ENCODE data around the gene TRERF1.

Gene TRERF1

DNA sequence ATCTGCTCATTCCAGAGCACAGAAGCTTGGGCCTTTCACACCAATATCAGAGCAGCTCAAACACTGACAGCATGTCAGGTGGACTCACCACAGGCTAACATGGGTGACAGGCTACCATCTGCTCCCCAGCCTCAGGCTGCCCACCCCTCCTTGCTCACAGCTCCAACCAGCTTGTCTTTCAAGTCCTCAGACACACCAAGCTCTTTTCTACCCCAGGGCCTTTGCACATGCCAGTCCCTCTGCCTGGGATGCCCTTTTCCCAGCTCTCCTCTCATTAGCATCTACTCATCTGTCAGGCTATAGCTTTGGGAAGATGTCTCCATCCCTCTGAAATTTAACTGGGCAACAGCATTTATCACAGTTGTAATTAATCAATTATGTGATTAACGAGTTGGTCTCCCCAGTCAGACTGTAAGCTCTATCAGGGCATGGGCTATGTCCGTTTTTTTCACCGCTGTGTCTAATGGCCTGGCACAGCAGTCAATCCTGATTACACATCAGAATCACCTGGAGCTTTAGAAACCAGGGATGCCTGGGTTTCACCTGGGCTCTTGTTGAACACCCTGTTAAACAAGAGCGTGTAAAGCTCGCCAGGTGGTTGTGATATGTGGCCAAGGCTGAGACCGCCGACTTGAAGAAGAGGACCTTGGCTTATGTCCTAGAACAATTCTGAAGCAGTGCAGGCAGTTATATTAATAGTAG is 145.1 kb downstream of the TRERF1 start:
- H3K4me3 ChIP-seq = no peak overlapping the region
- no peak overlapping the region for H3K27ac ChIP-seq
- no peak overlapping the region for H3K9ac ChIP-seq (ENCODE audit: insufficient read length)
- H3K9me3 ChIP-seq (ENCODE audit: low read depth, low read length) = no peaks in the 10 kb centered on the region
- no peak for DNase-seq (ENCODE audit: low read depth, low spot score)
- H3K36me3 ChIP-seq (ENCODE audit: insufficient read depth, low read length) = no peaks in the 10 kb centered on the region
- TF ChIP-seq EZH2 (IDR thresholded peaks at IDR 0.05) = no peak
- no peak for TF ChIP-seq FOXP2 (optimal IDR thresholded peaks at IDR 0.05; ENCODE audit: control extremely low read depth, extremely low read length, insufficient read depth)
- no peak for TF ChIP-seq POLR2AphosphoS5 (IDR thresholded peaks at IDR 0.05; ENCODE audit: borderline replicate concordance, low read depth, low read length)

DNA sequence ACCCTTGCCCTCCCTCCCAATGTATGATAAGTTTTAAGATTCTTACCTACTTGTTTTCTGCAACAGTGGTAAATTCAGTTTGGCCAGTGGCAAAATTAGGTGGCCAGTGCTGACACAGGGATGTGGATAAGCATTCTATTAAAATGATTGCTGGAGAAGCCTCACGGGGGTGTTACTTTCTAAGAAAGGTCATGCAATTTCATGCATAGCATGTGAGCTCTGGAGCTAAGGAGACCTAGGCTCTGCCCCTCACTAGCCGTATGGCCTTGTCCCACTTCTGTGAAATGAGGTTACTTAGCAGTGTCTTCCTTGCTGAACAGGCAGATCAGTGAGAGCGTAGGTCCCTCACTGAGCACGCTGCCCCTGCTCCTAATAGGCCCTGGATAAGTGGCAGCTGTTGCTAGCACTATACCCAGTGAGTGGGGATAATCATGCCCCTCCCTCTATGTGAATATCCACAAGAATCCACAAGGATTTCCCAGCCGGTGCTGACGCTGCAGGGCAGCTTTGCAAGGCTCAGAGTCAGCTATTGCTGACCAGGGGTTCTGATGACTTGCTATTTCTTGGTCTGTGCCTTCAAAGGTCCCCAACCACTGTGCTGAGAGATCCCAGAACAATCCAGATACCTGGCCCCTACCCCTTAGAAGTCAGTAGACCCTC is 147.5 kb downstream of the TRERF1 start:
- no peak overlapping the region for H3K27ac ChIP-seq
- TF ChIP-seq POLR2AphosphoS5 (IDR thresholded peaks at IDR 0.05; ENCODE audit: borderline replicate concordance, low read depth, low read length) (no peak), FOXP2 (optimal IDR thresholded peaks at IDR 0.05; ENCODE audit: control extremely low read depth, extremely low read length, insufficient read depth) (no peak), EZH2 (IDR thresholded peaks at IDR 0.05) (no peak)
- DNase-seq (ENCODE audit: low read depth, low spot score) = no peak
- H3K9me3 ChIP-seq (ENCODE audit: low read depth, low read length) = no peaks in the 10 kb centered on the region
- no peak overlapping the region for H3K4me3 ChIP-seq
- no peaks in the 10 kb centered on the region; the same call in 1 of the 2 replicates for H3K36me3 ChIP-seq (ENCODE audit: insufficient read depth, low read length)
- H3K9ac ChIP-seq (ENCODE audit: insufficient read length) = no peak overlapping the region

DNA sequence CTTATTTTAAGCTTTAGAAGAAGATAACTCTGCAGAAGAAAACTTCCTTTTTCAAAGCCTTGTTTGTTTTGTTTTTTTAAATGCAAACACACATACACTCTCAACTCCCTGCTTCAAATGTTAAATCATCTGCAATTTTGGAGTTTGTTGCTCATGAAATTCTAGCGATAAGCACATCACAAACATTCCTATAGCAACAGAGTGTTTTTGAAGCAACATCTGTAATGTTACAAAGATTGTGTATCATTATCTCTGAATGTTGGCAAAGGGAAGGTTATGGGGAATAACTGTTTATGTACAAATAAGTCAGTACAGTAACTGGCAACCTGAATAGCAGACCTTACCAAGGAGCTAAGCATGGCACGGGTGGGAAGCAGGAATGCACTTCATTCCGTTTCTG is 149.3 kb downstream of the TRERF1 start:
- Histone ChIP-seq H3K27ac (no peak overlapping the region), H3K9ac (ENCODE audit: insufficient read length) (no peak overlapping the region), H3K9me3 (ENCODE audit: low read depth, low read length) (no peaks in the 10 kb centered on the region), H3K36me3 (ENCODE audit: insufficient read depth, low read length) (no peaks in the 10 kb centered on the region; the same call in 1 of the 2 replicates), H3K4me3 (no peak overlapping the region)
- no peak for DNase-seq (ENCODE audit: low read depth, low spot score)
- TF ChIP-seq POLR2AphosphoS5 (IDR thresholded peaks at IDR 0.05; ENCODE audit: borderline replicate concordance, low read depth, low read length) = no peak
- no peak for TF ChIP-seq FOXP2 (optimal IDR thresholded peaks at IDR 0.05; ENCODE audit: control extremely low read depth, extremely low read length, insufficient read depth)
- TF ChIP-seq EZH2 (IDR thresholded peaks at IDR 0.05) = no peak

DNA sequence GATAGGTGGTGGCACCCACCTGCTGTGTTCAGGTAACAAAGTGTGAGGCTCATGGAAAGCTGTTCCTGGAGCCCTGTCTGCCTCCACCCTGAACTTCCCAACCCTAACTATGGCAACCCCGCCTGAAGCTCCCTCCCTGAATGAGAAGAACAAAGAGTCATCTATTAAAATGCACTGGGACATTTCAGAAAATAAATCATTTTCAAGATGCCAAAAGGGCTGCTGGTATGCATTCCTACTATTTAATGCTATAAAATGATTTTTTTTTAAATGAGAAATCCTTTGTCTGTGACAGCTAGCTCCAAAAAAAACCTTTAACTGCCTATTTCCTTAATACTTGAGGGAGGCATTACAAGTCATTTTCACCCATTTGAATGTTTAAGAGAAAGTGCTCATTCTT is 149.7 kb downstream of the TRERF1 start:
- Histone ChIP-seq H3K4me3 (no peak overlapping the region), H3K9ac (ENCODE audit: insufficient read length) (no peak overlapping the region)

DNA sequence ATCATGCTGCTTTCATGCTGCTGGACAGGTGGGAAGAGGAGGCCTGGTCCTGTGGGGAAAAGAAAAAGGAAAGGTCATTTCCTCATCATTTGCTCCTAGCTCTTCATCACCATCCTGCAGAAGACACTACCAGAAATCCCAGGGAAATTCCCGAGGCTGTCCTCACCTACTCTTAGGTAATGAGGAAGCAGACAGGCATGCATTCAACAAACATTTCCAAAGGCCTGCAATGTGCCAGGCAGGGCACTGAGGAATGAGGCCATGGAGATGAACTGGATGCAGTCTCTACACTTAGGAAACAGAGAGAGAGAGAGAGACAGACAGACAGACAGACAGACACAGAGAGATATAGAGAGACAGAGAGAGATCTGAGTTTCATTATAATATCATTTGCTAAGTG is 151.0 kb downstream of the TRERF1 start:
- Histone ChIP-seq H3K9ac (ENCODE audit: insufficient read length) (no peak overlapping the region), H3K4me3 (no peak overlapping the region), H3K9me3 (ENCODE audit: low read depth, low read length) (no peaks in the 10 kb centered on the region), H3K36me3 (ENCODE audit: insufficient read depth, low read length) (no peaks in the 10 kb centered on the region; the same call in 1 of the 2 replicates), H3K27ac (no peak overlapping the region)
- TF ChIP-seq POLR2AphosphoS5 (IDR thresholded peaks at IDR 0.05; ENCODE audit: borderline replicate concordance, low read depth, low read length) (no peak), EZH2 (IDR thresholded peaks at IDR 0.05) (no peak), FOXP2 (optimal IDR thresholded peaks at IDR 0.05; ENCODE audit: control extremely low read depth, extremely low read length, insufficient read depth) (no peak)
- no peak for DNase-seq (ENCODE audit: low read depth, low spot score)

More for the DNA sequence above, 149.7 kb downstream of the TRERF1 start:
- Histone ChIP-seq H3K27ac (no peak overlapping the region), H3K9me3 (ENCODE audit: low read depth, low read length) (no peaks in the 10 kb centered on the region), H3K36me3 (ENCODE audit: insufficient read depth, low read length) (no peaks in the 10 kb centered on the region; the same call in 1 of the 2 replicates)
- no peak for DNase-seq (ENCODE audit: low read depth, low spot score)
- no peak for TF ChIP-seq POLR2AphosphoS5 (IDR thresholded peaks at IDR 0.05; ENCODE audit: borderline replicate concordance, low read depth, low read length)
- no peak for TF ChIP-seq FOXP2 (optimal IDR thresholded peaks at IDR 0.05; ENCODE audit: control extremely low read depth, extremely low read length, insufficient read depth)
- TF ChIP-seq EZH2 (IDR thresholded peaks at IDR 0.05) = no peak

DNA sequence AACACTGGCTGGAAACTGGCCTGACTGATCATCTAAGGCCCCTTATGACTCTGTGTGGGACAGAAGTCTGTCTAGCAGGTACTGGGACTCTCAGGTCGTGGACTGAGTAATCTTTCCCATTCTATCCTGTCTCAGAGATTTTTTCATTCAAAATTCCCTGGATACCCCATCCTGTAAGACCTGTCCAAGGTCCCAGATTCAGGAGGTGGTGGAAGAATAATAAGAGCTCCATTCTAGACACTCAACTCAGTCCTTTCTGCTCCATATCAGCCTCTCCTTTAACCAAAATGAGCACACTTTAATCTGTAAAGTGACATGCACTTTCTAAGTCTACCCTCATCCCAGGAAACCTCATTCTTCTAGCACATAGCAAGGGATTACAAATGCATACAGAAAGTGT is 151.5 kb downstream of the TRERF1 start:
- no peak overlapping the region for H3K9ac ChIP-seq (ENCODE audit: insufficient read length)
- DNase-seq (ENCODE audit: low read depth, low spot score) = no peak
- TF ChIP-seq POLR2AphosphoS5 (IDR thresholded peaks at IDR 0.05; ENCODE audit: borderline replicate concordance, low read depth, low read length) = no peak
- no peak for TF ChIP-seq EZH2 (IDR thresholded peaks at IDR 0.05)
- no peak for TF ChIP-seq FOXP2 (optimal IDR thresholded peaks at IDR 0.05; ENCODE audit: control extremely low read depth, extremely low read length, insufficient read depth)
- no peaks in the 10 kb centered on the region for H3K9me3 ChIP-seq (ENCODE audit: low read depth, low read length)
- no peaks in the 10 kb centered on the region; the same call in 1 of the 2 replicates for H3K36me3 ChIP-seq (ENCODE audit: insufficient read depth, low read length)
- H3K27ac ChIP-seq = no peak overlapping the region
- H3K4me3 ChIP-seq = no peak overlapping the region

DNA sequence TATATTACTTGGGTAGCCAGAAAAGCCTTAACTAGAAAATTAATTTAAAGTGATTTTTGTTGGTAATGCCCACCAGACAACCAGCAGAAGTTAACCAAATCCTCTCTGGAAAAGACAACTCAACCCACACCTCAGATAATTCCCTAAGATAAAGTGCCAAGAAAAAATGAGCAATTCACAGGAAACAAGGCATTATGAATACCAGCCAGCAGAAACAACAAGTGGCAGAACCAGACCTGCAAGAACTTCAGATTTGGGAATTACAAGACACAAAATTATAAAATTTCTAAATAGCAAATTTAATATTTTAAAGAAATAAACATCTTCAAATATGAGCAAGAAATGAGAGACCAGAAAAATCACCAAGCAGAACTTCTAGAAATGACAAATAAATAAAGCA is 154.1 kb downstream of the TRERF1 start:
- TF ChIP-seq EZH2 (IDR thresholded peaks at IDR 0.05) (no peak), POLR2AphosphoS5 (IDR thresholded peaks at IDR 0.05; ENCODE audit: borderline replicate concordance, low read depth, low read length) (no peak), FOXP2 (optimal IDR thresholded peaks at IDR 0.05; ENCODE audit: control extremely low read depth, extremely low read length, insufficient read depth) (no peak)
- H3K4me3 ChIP-seq = no peak overlapping the region
- H3K9ac ChIP-seq (ENCODE audit: insufficient read length) = no peak overlapping the region
- H3K36me3 ChIP-seq (ENCODE audit: insufficient read depth, low read length) = no peaks in the 10 kb centered on the region; the same call in 1 of the 2 replicates
- H3K9me3 ChIP-seq (ENCODE audit: low read depth, low read length) = no peaks in the 10 kb centered on the region
- no peak for DNase-seq (ENCODE audit: low read depth, low spot score)
- H3K27ac ChIP-seq = no peak overlapping the region

DNA sequence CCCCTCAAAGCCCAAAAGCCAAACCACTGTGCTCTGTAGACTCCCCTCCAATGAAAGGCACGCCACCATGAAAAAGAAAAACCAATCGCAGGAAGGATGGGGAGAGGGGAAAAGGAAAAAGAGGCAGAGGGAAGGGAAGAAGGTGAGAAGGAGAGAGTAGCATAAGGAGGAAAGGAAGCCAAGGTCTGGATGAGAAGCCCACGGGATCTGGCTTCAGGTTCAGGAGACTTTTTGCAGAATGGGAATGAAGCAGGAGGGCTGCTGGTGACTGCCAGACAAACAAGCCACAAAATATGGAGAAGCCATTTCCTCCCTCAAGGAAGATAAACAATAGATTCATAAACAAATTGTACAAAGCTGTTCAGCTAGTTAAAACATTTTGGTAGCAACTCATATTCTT is 155.1 kb downstream of the TRERF1 start:
- DNase-seq (ENCODE audit: low read depth, low spot score) = no peak
- Histone ChIP-seq H3K36me3 (ENCODE audit: insufficient read depth, low read length) (no peaks in the 10 kb centered on the region; the same call in 1 of the 2 replicates), H3K9me3 (ENCODE audit: low read depth, low read length) (no peaks in the 10 kb centered on the region), H3K9ac (ENCODE audit: insufficient read length) (no peak overlapping the region), H3K27ac (no peak overlapping the region), H3K4me3 (no peak overlapping the region)
- TF ChIP-seq EZH2 (IDR thresholded peaks at IDR 0.05) = no peak
- no peak for TF ChIP-seq POLR2AphosphoS5 (IDR thresholded peaks at IDR 0.05; ENCODE audit: borderline replicate concordance, low read depth, low read length)
- TF ChIP-seq FOXP2 (optimal IDR thresholded peaks at IDR 0.05; ENCODE audit: control extremely low read depth, extremely low read length, insufficient read depth) = no peak

Measured in SK-N-MC (cell line).